Neural cell (in vitro differentiated cells): ENCODE measurements around the gene SH3GL1. TPM values are rescaled to one million over a fixed set of nuclear protein-coding genes. Genes with fewer than 3 reads are reported as not detected.

Source experiments
- H2AFZ ChIP-seq: fragments of 200-600, 300-800 bp; sonication (generic), shearing (Covaris generic); 2 replicates; pipeline ENCODE4 v1.6.0; 2014; ENCODE audit warnings: low read depth, mild to moderate bottlenecking, antibody characterized with exemption, low read length, moderate library complexity
- H3F3A ChIP-seq: fragments of 200-600 bp; shearing (Covaris generic); 2 replicates; pipeline ENCODE4 v1.6.1; 2016; ENCODE audit warnings: mild to moderate bottlenecking, moderate library complexity, mixed read lengths, antibody characterized with exemption, low read length; ENCODE audit not compliant: insufficient read depth, poor library complexity, severe bottlenecking
- H3K27ac ChIP-seq: fragments of 200-600, 300-800 bp; sonication (generic), shearing (Covaris generic); 2 replicates; pipeline ENCODE4 v1.5.1; 2014; ENCODE audit warnings: mild to moderate bottlenecking, low read length, moderate library complexity
- H3K27me3 ChIP-seq: fragments of 300-800, 200-600 bp; sonication (generic), shearing (Covaris generic); 2 replicates; pipeline ENCODE4 v1.6.0; 2014; ENCODE audit warnings: mild to moderate bottlenecking, low read depth, low read length, moderate library complexity; ENCODE audit not compliant: insufficient read depth
- H3K36me3 ChIP-seq: fragments of 300-800, 200-600 bp; sonication (generic), shearing (Covaris generic); 2 replicates; pipeline ENCODE4 v1.5.1; 2014; ENCODE audit warnings: mild to moderate bottlenecking, antibody characterized with exemption, low read length, moderate library complexity; ENCODE audit not compliant: insufficient read depth
- H3K4me2 ChIP-seq: fragments of 300-800, 200-600 bp; sonication (generic), shearing (Covaris generic); 2 replicates; pipeline ENCODE4 v1.6.0; 2014; ENCODE audit warnings: mild to moderate bottlenecking, low read length
- H3K4me3 ChIP-seq: fragments of 300-800, 200-600 bp; sonication (generic), shearing (Covaris generic); 2 replicates; pipeline ENCODE4 v1.5.1; 2014; ENCODE audit warnings: mild to moderate bottlenecking, low read length, moderate library complexity
- H3K79me2 ChIP-seq: fragments of 200-600 bp; shearing (Covaris generic); replicated peaks from 2 replicates; pipeline ENCODE4 v1.6.0; 2014; ENCODE audit warnings: mild to moderate bottlenecking, low read length, moderate library complexity; ENCODE audit not compliant: insufficient read depth
- H3K9ac ChIP-seq: fragments of 300-800, 200-600 bp; sonication (generic), shearing (Covaris generic); 2 replicates; pipeline ENCODE4 v1.6.1; 2016; ENCODE audit warnings: mild to moderate bottlenecking, low read length, mixed read lengths
- H3K9me2 ChIP-seq: fragments of 200-600 bp; shearing (Covaris generic); 2 replicates; pipeline ENCODE4 v1.6.1; 2016; ENCODE audit warnings: mild to moderate bottlenecking, low read length, mixed read lengths; ENCODE audit not compliant: insufficient read depth
- H3K9me3 ChIP-seq: fragments of 200-600, 300-800 bp; sonication (generic), shearing (Covaris generic); 2 replicates; pipeline ENCODE4 v1.6.1; 2016; ENCODE audit warnings: mild to moderate bottlenecking, mixed run types, low read length, moderate library complexity, mixed read lengths
- H4K20me1 ChIP-seq: fragments of 200-600 bp; shearing (Covaris generic); 2 replicates; pipeline ENCODE4 v1.6.1; 2016; ENCODE audit warnings: mild to moderate bottlenecking, mixed run types; ENCODE audit not compliant: insufficient read depth
- CTCF ChIP-seq: fragments of 450-650 bp; IDR thresholded peaks from 2 replicates; pipeline ENCODE4 v1.5.1; 2014; ENCODE audit warnings: antibody characterized with exemption, mild to moderate bottlenecking, moderate library complexity; ENCODE audit not compliant: poor library complexity, severe bottlenecking
- EP300 ChIP-seq: fragments of 450-650 bp; conservative IDR thresholded peaks from 2 replicates; pipeline ENCODE4 v1.6.1; 2014; ENCODE audit warnings: antibody characterized with exemption, mild to moderate bottlenecking, moderate library complexity; ENCODE audit not compliant: poor library complexity, severe bottlenecking
- EZH2 ChIP-seq: fragments of 200-600, 300-800 bp; shearing (Covaris generic), sonication (generic); IDR thresholded peaks from 2 replicates; pipeline ENCODE4 v1.6.1; 2014; ENCODE audit warnings: antibody characterized with exemption, low read length, borderline replicate concordance, mild to moderate bottlenecking; ENCODE audit not compliant: insufficient read depth, poor library complexity, severe bottlenecking
- MXI1 ChIP-seq: fragments of 450-650 bp; conservative IDR thresholded peaks from 2 replicates; pipeline ENCODE4 v1.6.1; 2014; ENCODE audit warnings: antibody characterized with exemption, mild to moderate bottlenecking; ENCODE audit not compliant: poor library complexity, severe bottlenecking
- POLR2AphosphoS5 ChIP-seq: IDR thresholded peaks from 2 replicates; pipeline ENCODE4 v1.6.1; 2012
- RAD21 ChIP-seq: fragments of 450-650 bp; conservative IDR thresholded peaks from 2 replicates; pipeline ENCODE4 v1.6.1; 2014; ENCODE audit warnings: antibody characterized with exemption, mild to moderate bottlenecking, moderate library complexity
- REST ChIP-seq: IDR thresholded peaks from 2 replicates; pipeline ENCODE4 v1.6.1; 2012; ENCODE audit warnings: borderline replicate concordance
- SMC3 ChIP-seq: fragments of 450-650 bp; conservative IDR thresholded peaks from 2 replicates; pipeline ENCODE4 v1.6.1; 2014; ENCODE audit warnings: antibody characterized with exemption, mild to moderate bottlenecking, moderate library complexity; ENCODE audit not compliant: poor library complexity
- TAF1 ChIP-seq: IDR thresholded peaks from 2 replicates; pipeline ENCODE4 v1.6.1; 2012; ENCODE audit warnings: low read depth
- polyA plus RNA-seq: library from polyadenylated mRNA; depleted of rRNA; stranded (reverse); fragments of >200 nt; gene quantifications from 2 replicates; pipeline ENCODE4 v1.2.3, GENCODE V29; 2014

SH3GL1 gene
- polyA plus RNA-seq, 1 donor from 2014 or later = 25.2 TPM

GRCh38 chr19:4403005-4403761, 2.8 kb upstream of the SH3GL1 start:
- Histone ChIP-seq H3K9me2 (no peaks in the 10 kb centered on the region), H3K4me3 (peak overlapping the region; percentile 86), H3F3A (no peaks in the 10 kb centered on the region), H3K36me3 (no peaks in the 10 kb centered on the region), H3K27me3 (no peaks in the 10 kb centered on the region), H3K9ac (peak overlapping the region; percentile 68), H3K9me3 (no peaks in the 10 kb centered on the region), H3K4me2 (peak overlapping the region; percentile 80), H3K79me2 (peaks cover 51% of the 10 kb centered on the region), H3K27ac (no peak overlapping the region), H4K20me1 (no peaks in the 10 kb centered on the region), H2AFZ (peak overlapping the region; percentile 27)
- TF ChIP-seq EZH2 (no peak), SMC3 (no peak), RAD21 (no peak), TAF1 (no peak), EP300 (no peak), POLR2AphosphoS5 (no peak), REST (no peak), CTCF (no peak), MXI1 (no peak)

GRCh38 chr19:4402171-4403004, 2.0 kb upstream of the SH3GL1 start, which contains the start of gene CHAF1A:
TSS of gene CHAF1A (plus strand) at chr19:4402640. CDS start at chr19:4402763, 123 bp downstream.
- H3K4me2 ChIP-seq = peak within 1 kb of the TSS; percentile 80
- H3K9ac ChIP-seq = peak within 1 kb of the TSS; percentile 68
- no peaks in the 10 kb centered on the region for H3K9me2 ChIP-seq
- peak within 1 kb of the TSS; percentile 77 for H3K27ac ChIP-seq
- H3K36me3 ChIP-seq = no peaks in the 10 kb centered on the region
- no peaks in the 10 kb centered on the region for H3K27me3 ChIP-seq
- peak within 1 kb of the TSS; percentile 46 for H2AFZ ChIP-seq
- TF ChIP-seq REST (peak; percentile 65), MXI1 (peak; percentile 98), EZH2 (no peak), RAD21 (no peak), POLR2AphosphoS5 (peak; percentile 50), EP300 (peak; percentile 57), CTCF (peak; percentile 25), TAF1 (peak; percentile 87), SMC3 (no peak)
- no peaks in the 10 kb centered on the region for H3K9me3 ChIP-seq
- no peaks in the 10 kb centered on the region for H3F3A ChIP-seq
- peaks cover 59% of the 10 kb centered on the region for H3K79me2 ChIP-seq
- no peaks in the 10 kb centered on the region for H4K20me1 ChIP-seq
- H3K4me3 ChIP-seq = peak within 1 kb of the TSS; percentile 86
